ENCODE data around the gene ZNF598.
"Not testable (repeated sequence)": the region's sequence is repeated elsewhere in the genome, so short reads cannot be mapped to it uniquely, and the experiment has no call there.

Gene ZNF598

DNA sequence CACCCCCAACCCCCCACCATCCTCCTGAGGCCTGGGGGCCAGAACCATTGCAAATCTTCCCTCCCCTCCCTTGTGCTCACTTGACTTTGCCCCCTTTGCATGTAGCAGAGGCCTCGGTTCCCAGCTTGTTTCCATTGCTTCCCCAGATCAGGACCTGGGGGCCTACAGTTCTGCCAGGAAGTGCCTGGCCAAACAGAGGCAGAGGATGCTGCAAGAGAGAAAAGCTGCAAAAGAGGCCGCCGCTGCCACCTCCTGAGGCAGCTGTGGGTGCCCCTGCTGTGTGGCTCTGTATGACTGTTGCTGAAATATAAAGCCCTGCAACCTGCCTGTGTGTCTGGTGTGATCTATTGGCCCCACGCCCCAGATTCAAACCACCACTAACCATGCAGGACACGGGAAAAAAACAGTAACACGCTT, 48.0 kb downstream of the ZNF598 start:
- H3K27me3 Mint-ChIP-seq (ENCODE audit: low read depth), result peaks cover 6% of the 10 kb centered on the region
- H3K27ac Mint-ChIP-seq, result no peak overlapping the region
- no peak for TF ChIP-seq CTCF (IDR thresholded peaks at IDR 0.05; ENCODE audit: unreplicated experiment in 3 of 3)
- peaks cover 30% of the 10 kb centered on the region for H3K36me3 Mint-ChIP-seq (ENCODE audit: low read depth)
- H3K4me3 Mint-ChIP-seq, result peak overlapping the region; percentile 94 to 96 (median 96)
- no peaks in the 10 kb centered on the region for H3K9me3 Mint-ChIP-seq
- peaks cover 27% of the 10 kb centered on the region for H3K4me1 Mint-ChIP-seq

- Mint-ChIP-seq H3K4me1 (peaks cover 27% of the 10 kb centered on the region), H3K4me3 (peak overlapping the region; percentile 94 to 96 (median 96)), H3K9me3 (no peaks in the 10 kb centered on the region), H3K27ac (peak overlapping the region; percentile 59 to 88 (median 73)), H3K36me3 (ENCODE audit: low read depth) (peaks cover 30% of the 10 kb centered on the region), H3K27me3 (ENCODE audit: low read depth) (peaks cover 6% of the 10 kb centered on the region)
- TF ChIP-seq CTCF (IDR thresholded peaks at IDR 0.05; ENCODE audit: unreplicated experiment in 3 of 3), result no peak
These were observed 48.7 kb downstream of the ZNF598 start for GRCh38 chr16:1960665-1961630.

GRCh38 chr16:1959269-1960039, 50.2 kb downstream of the ZNF598 start, which contains the start of gene NDUFB10:
NDUFB10 (plus strand) TSS chr16:1959538; CDS start chr16:1959625, 87 bp downstream.
- Mint-ChIP-seq H3K36me3 (ENCODE audit: low read depth) (peaks cover 30% of the 10 kb centered on the region), H3K27ac (peak within 1 kb of the TSS; percentile 59 to 88 (median 73)), H3K9me3 (no peaks in the 10 kb centered on the region), H3K4me3 (peak within 1 kb of the TSS; percentile 94 to 96 (median 96)), H3K4me1 (peaks cover 27% of the 10 kb centered on the region), H3K27me3 (ENCODE audit: low read depth) (peaks cover 6% of the 10 kb centered on the region)
- TF ChIP-seq CTCF (IDR thresholded peaks at IDR 0.05; ENCODE audit: unreplicated experiment in 3 of 3), result peak; percentile 42 to 69 (median 45)

- Mint-ChIP-seq H3K4me3 (peak overlapping the region; percentile 94 to 96 (median 96)), H3K27ac (peak overlapping the region in 2 of 3 experiments; percentile 54 to 55), H3K36me3 (ENCODE audit: low read depth) (peaks cover 26% of the 10 kb centered on the region), H3K27me3 (ENCODE audit: low read depth) (peaks cover 6% of the 10 kb centered on the region), H3K9me3 (no peaks in the 10 kb centered on the region), H3K4me1 (peaks cover 23% of the 10 kb centered on the region)
- no peak for TF ChIP-seq CTCF (IDR thresholded peaks at IDR 0.05; ENCODE audit: unreplicated experiment in 3 of 3)
These were observed 50.8 kb downstream of the ZNF598 start for GRCh38 chr16:1958715-1959268.

DNA sequence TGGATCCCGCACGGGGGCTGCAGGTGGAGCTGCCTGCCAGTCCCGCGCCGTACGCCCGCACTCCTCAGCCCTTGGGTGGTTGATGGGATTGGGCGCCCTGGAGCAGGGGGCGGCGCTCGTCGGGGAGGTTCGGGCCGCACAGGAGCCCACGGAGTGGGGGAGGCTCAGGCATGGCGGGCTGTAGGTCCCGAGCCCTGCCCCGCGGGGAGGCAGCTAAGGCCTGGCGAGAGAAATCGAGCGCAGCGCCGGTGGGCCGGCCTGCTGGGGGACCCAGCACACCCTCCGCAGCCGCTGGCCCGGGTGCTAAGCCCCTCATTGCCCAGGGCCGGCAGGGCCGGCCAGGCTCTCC, 51.5 kb downstream of the ZNF598 start:
- H3K4me1 Mint-ChIP-seq, result peaks cover 17% of the 10 kb centered on the region
- not testable (repeated sequence) for H3K9me3 Mint-ChIP-seq; H3K27me3 Mint-ChIP-seq (ENCODE audit: low read depth); H3K27ac Mint-ChIP-seq
- peak overlapping the region in 1 of 3 experiments; percentile 31 for H3K4me3 Mint-ChIP-seq
- peaks cover 20% of the 10 kb centered on the region for H3K36me3 Mint-ChIP-seq (ENCODE audit: low read depth)

- H3K9me3 Mint-ChIP-seq; H3K27me3 Mint-ChIP-seq (ENCODE audit: low read depth); H3K27ac Mint-ChIP-seq: not testable (repeated sequence)
- H3K4me1 Mint-ChIP-seq, result peaks cover 13% of the 10 kb centered on the region
- H3K4me3 Mint-ChIP-seq, result peak overlapping the region in 2 of 3 experiments; percentile 31 to 36
- H3K36me3 Mint-ChIP-seq (ENCODE audit: low read depth), result peaks cover 16% of the 10 kb centered on the region
These were observed 52.0 kb downstream of the ZNF598 start for GRCh38 chr16:1957434-1958142.

Measured in nephron (organoid).